ENCODE results near the gene KIAA1328.

GRCh38 chr18:36850527-36851201, 21.7 kb downstream of the KIAA1328 start:
- TF ChIP-seq CTCF (IDR thresholded peaks at IDR 0.05): no peak
- no peak for TF ChIP-seq POLR2A (IDR thresholded peaks at IDR 0.05; ENCODE audit: low read length)
- no peak for TF ChIP-seq POLR2AphosphoS2 (conservative IDR thresholded peaks at IDR 0.05; ENCODE audit: low read length)
- TF ChIP-seq SMC3 (IDR thresholded peaks at IDR 0.05): no peak
- no peak for TF ChIP-seq ZFP36 (IDR thresholded peaks at IDR 0.05; ENCODE audit: borderline replicate concordance, partially characterized antibody)
- no peak for TF ChIP-seq USF2 (IDR thresholded peaks at IDR 0.05)
- no peak for TF ChIP-seq MAX (IDR thresholded peaks at IDR 0.05)
- no peak for TF ChIP-seq RFX5 (IDR thresholded peaks at IDR 0.05)
- no peak for TF ChIP-seq ELK1 (IDR thresholded peaks at IDR 0.05; ENCODE audit: low read depth, low read length)
- no peak for TF ChIP-seq RAD21 (conservative IDR thresholded peaks at IDR 0.05 in 1 of 2, IDR thresholded peaks at IDR 0.05 in 1 of 2)
- no peak for TF ChIP-seq FOXS1 (CRISPR knock-in tag; IDR thresholded peaks at IDR 0.05)
- no peak for TF ChIP-seq MAZ (IDR thresholded peaks at IDR 0.05; ENCODE audit: borderline replicate concordance, low read depth, low read length)
